ENCODE measurements around the gene PARD3. TPM values are rescaled to one million over a fixed set of nuclear protein-coding genes. Genes with fewer than 3 reads are reported as not detected.

Gene PARD3
- total RNA-seq, 2 donors from 2014 or later: 41.7 to 48.8 TPM

DNA sequence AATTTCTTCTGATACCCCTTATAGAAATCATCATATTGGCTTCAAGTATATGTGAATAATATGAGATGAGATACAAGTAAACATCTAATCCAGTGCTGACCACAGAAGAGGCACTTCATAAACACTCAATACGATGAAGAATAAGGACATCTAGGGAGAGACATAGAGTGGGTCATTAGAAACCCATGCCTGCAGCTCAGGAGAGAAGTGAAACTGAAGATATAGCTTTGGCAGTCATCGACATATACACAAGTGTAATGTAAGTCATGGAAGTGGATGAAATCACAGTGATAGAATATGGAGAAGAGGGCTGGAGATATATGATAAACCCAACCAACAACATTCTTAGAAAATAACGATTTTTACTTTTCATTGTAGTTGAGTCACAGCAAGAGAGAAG, 665.0 kb downstream of the PARD3 start:
- no peak overlapping the region for H3K9ac ChIP-seq (ENCODE audit: low read depth in 2 of 2, low read length in 2 of 2)
- H3K4me1 ChIP-seq: no peaks in the 10 kb centered on the region
- H3K9me3 ChIP-seq: no peaks in the 10 kb centered on the region
- H3K4me3 ChIP-seq: no peak overlapping the region
- no peak for DNase-seq
- H3K36me3 ChIP-seq: no peaks in the 10 kb centered on the region
- no peaks in the 10 kb centered on the region for H3K27me3 ChIP-seq
- intact Hi-C loops (cut with DNase I): no loop called here
- TF ChIP-seq, protein P1, sequence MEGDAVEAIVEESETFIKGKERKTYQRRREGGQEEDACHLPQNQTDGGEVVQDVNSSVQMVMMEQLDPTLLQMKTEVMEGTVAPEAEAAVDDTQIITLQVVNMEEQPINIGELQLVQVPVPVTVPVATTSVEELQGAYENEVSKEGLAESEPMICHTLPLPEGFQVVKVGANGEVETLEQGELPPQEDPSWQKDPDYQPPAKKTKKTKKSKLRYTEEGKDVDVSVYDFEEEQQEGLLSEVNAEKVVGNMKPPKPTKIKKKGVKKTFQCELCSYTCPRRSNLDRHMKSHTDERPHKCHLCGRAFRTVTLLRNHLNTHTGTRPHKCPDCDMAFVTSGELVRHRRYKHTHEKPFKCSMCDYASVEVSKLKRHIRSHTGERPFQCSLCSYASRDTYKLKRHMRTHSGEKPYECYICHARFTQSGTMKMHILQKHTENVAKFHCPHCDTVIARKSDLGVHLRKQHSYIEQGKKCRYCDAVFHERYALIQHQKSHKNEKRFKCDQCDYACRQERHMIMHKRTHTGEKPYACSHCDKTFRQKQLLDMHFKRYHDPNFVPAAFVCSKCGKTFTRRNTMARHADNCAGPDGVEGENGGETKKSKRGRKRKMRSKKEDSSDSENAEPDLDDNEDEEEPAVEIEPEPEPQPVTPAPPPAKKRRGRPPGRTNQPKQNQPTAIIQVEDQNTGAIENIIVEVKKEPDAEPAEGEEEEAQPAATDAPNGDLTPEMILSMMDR (IDR thresholded peaks at IDR 0.05): no peak
- no peak overlapping the region for H3K27ac ChIP-seq

DNA sequence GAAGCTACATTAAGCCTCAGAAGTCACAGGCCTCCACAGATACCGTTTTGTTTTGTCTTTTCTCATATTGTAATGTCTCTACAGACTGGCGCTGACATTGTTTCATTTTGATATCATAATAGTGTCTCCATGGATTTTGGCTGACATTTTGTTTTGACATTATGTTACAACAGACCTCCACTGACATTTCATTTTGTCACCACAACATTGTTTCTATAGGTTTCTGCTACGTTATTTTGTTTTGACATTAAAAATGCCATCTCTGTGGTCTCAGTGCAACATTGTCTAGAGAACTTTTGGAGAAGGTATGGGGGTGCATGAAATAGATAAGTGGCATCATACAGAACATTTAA, 666.8 kb downstream of the PARD3 start:
- DNase-seq: no peak
- H3K9me3 ChIP-seq: no peaks in the 10 kb centered on the region
- no peaks in the 10 kb centered on the region for H3K27me3 ChIP-seq
- H3K4me3 ChIP-seq: no peak overlapping the region
- TF ChIP-seq, protein P1 (IDR thresholded peaks at IDR 0.05): no peak
- H3K27ac ChIP-seq: no peak overlapping the region
- no peaks in the 10 kb centered on the region for H3K4me1 ChIP-seq
- H3K9ac ChIP-seq (ENCODE audit: low read depth in 2 of 2, low read length in 2 of 2): no peak overlapping the region
- no peaks in the 10 kb centered on the region for H3K36me3 ChIP-seq
- intact Hi-C loops (cut with DNase I): no loop called here

DNA sequence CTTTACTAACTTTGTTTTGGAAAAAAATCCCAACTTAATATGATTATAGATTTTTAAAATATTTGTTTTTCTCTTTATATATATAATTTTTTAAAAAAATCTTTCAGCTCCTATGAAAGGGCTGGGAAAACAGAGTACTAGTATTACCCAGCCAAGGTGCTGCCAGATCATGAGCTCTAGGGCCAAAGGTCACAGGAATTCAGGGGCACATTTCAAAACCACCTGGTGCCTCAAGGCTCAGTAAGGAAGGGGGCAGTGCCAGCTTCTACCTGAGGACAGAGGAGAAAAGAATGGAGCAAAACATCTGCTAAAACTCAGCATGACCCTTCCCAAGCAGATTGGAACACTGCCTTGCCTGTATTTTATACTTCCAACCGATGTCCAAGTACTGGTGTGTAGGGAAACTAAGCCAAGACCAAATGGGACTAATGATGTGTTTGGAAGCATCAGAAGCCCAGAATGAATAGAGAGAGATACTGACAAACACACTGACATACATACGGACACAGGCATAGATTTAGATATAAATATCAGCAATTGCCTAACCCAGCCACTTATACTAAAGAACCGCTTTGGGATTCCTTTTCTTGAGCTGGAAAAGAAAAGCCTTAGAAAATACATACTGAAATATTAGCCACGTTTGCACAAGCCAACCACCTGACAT, 667.3 kb downstream of the PARD3 start:
- Histone ChIP-seq H3K4me3 (no peak overlapping the region), H3K9ac (ENCODE audit: low read depth in 2 of 2, low read length in 2 of 2) (no peak overlapping the region), H3K36me3 (no peaks in the 10 kb centered on the region), H3K27ac (no peak overlapping the region), H3K9me3 (no peaks in the 10 kb centered on the region), H3K27me3 (no peaks in the 10 kb centered on the region), H3K4me1 (no peaks in the 10 kb centered on the region)
- TF ChIP-seq, protein P1 (IDR thresholded peaks at IDR 0.05): no peak
- intact Hi-C loops (cut with DNase I): no loop called here
- no peak for DNase-seq

DNA sequence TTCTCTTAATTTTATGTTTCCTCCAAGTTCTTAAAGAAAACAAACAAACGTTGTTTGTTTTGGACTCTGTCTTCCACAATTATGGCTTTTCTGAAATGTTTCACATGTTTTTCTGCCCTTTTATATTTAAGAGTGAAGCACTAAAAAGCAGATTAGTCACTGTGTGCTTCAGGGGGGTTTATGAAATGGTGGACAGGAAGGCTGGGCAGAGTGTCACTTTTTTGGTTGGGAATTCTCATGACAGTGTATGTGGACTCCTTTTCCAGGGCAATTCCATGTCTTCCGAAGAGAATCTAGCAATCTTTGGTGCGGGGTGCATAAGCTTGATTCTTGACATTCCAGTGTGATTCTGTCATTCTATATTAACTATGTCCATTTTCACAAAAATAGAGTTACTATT, 669.4 kb downstream of the PARD3 start:
- H3K4me3 ChIP-seq: no peak overlapping the region
- no peak overlapping the region for H3K27ac ChIP-seq
- no peaks in the 10 kb centered on the region for H3K36me3 ChIP-seq
- no peak overlapping the region for H3K9ac ChIP-seq (ENCODE audit: low read depth in 2 of 2, low read length in 2 of 2)
- H3K9me3 ChIP-seq: no peaks in the 10 kb centered on the region
- intact Hi-C loops (cut with DNase I): no loop called here
- no peaks in the 10 kb centered on the region for H3K27me3 ChIP-seq
- TF ChIP-seq, protein P1 (IDR thresholded peaks at IDR 0.05): no peak
- no peak for DNase-seq
- no peaks in the 10 kb centered on the region for H3K4me1 ChIP-seq

DNA sequence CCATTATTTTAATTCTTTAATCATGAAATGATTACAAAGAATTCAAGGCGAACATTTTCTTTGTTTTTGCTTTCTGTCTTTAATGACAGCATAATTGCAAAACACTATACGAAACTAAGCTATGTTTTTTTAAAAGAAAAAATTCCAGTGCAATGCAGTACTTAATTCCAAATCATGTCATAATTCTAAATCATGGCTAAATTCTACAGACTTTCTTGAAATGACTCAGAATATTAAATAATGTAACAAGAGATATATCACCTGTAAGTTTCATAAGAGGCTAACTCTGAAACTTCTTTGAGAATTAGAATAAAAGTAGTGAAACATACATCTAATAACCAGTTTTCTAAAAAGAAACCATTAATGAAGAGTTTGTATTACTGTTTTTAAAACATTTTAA, 671.6 kb downstream of the PARD3 start:
- Histone ChIP-seq H3K36me3 (no peaks in the 10 kb centered on the region), H3K4me3 (no peak overlapping the region), H3K9me3 (no peaks in the 10 kb centered on the region), H3K27ac (no peak overlapping the region), H3K4me1 (no peaks in the 10 kb centered on the region), H3K9ac (ENCODE audit: low read depth in 2 of 2, low read length in 2 of 2) (no peak overlapping the region), H3K27me3 (no peaks in the 10 kb centered on the region)
- no peak for DNase-seq
- TF ChIP-seq, protein P1 (IDR thresholded peaks at IDR 0.05): no peak
- intact Hi-C loops (cut with DNase I): no loop called here

Data from colonic mucosa (tissue), 4 donors.